Body of pancreas (tissue), 4 donors: Measurements from ENCODE around the gene AKAP7.

Experiments used
- POLR2A ChIP-seq, 3 donors: fragments of 450-650 bp; IDR thresholded peaks; one replicate each; pipeline ENCODE4 v1.6.1; 2016; ENCODE audit warnings: antibody characterized with exemption in 3 of 3, mild to moderate bottlenecking in 2 of 3
- TF ChIP-seq, protein P1 (sequence below), 7 experiments: fragments of 450-650 bp in 4 of 7; fragments of 200-600 bp in 3 of 7; sonication (generic) in 3 of 7; IDR thresholded peaks; one replicate each; pipeline ENCODE4 v1.5.1; 2016 to 2019; ENCODE audit warnings: antibody characterized with exemption in 7 of 7

DNA sequence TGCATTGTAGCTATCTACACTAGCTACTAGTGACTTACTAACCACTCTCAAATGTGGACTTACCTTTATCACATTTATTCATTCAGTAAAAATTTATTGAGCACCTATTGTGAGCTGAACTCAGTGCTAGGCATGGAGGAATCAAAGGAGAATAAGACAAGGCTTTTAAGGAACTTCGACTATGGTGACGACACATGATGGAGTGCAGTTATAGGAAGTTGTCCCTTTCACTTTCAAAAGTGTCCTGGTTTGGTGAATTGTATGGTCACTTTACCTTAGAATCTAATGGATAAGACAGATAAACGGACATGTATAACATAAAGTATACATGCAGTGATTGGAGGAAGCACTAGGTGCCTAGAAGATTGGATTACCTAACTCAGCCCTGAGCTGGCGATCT, 4.3 kb downstream of the AKAP7 start:
- TF ChIP-seq POLR2A (IDR thresholded peaks at IDR 0.05): no peak
- TF ChIP-seq, protein P1, sequence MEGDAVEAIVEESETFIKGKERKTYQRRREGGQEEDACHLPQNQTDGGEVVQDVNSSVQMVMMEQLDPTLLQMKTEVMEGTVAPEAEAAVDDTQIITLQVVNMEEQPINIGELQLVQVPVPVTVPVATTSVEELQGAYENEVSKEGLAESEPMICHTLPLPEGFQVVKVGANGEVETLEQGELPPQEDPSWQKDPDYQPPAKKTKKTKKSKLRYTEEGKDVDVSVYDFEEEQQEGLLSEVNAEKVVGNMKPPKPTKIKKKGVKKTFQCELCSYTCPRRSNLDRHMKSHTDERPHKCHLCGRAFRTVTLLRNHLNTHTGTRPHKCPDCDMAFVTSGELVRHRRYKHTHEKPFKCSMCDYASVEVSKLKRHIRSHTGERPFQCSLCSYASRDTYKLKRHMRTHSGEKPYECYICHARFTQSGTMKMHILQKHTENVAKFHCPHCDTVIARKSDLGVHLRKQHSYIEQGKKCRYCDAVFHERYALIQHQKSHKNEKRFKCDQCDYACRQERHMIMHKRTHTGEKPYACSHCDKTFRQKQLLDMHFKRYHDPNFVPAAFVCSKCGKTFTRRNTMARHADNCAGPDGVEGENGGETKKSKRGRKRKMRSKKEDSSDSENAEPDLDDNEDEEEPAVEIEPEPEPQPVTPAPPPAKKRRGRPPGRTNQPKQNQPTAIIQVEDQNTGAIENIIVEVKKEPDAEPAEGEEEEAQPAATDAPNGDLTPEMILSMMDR (IDR thresholded peaks at IDR 0.05): no peak
